Caki2 (cell line): Measurements from ENCODE around the gene FXYD3. TPM values are rescaled to one million over a fixed set of nuclear protein-coding genes. Genes with fewer than 3 reads are reported as not detected.

ENCODE experiments used
- DNase-seq: peaks from one replicate; pipeline ENCODE4 v3.0.0-alpha.2; 2015; ENCODE audit warnings: low read depth
- in situ Hi-C: cut with HindIII; loops from 2 replicates; pipeline ENCODE4 v1.10.0; 2016; ENCODE audit warnings: low sequenced_read_pairs, low pct_unique_long_range_greater_than_20kb, mixed read lengths
- total RNA-seq: library from RNA; depleted of rRNA; stranded (reverse); fragments of >200 nt; shearing (Covaris generic); gene quantifications from 2 replicates; pipeline ENCODE4 v1.2.3, GENCODE V29; 2014; ENCODE audit warnings: low replicate concordance

FXYD3 gene
- total RNA-seq, 1 experiment from 2014 or later: not detected

- DNase-seq: no peak
- in situ Hi-C loops: no loop called here
Measured at GRCh38 chr19:35083691-35084508, 31.7 kb upstream of the FXYD3 start.

- DNase-seq: no peak
- in situ Hi-C loops: no loop called here
Measured at GRCh38 chr19:35084509-35084762, 31.2 kb upstream of the FXYD3 start.

GRCh38 chr19:35085947-35086346 lies 29.7 kb upstream of the FXYD3 start:
- DNase-seq: no peak
- in situ Hi-C loops: no loop called here

GRCh38 chr19:35086455-35086854 lies 29.2 kb upstream of the FXYD3 start:
- DNase-seq: no peak
- in situ Hi-C loops: no loop called here

- in situ Hi-C loops: no loop called here
- DNase-seq: no peak
Measured at GRCh38 chr19:35087393-35087792, 28.2 kb upstream of the FXYD3 start.

GRCh38 chr19:35088131-35088913 lies 27.3 kb upstream of the FXYD3 start:
- DNase-seq: peak; percentile 44
- in situ Hi-C loops: no loop called here

GRCh38 chr19:35089554-35089953 lies 26.1 kb upstream of the FXYD3 start:
- in situ Hi-C loops: no loop called here
- DNase-seq: no peak

GRCh38 chr19:35090160-35090505 lies 25.5 kb upstream of the FXYD3 start:
- DNase-seq: no peak
- in situ Hi-C loops: no loop called here

- in situ Hi-C loops: no loop called here
Measured at GRCh38 chr19:35090506-35091214, 25.0 kb upstream of the FXYD3 start.

GRCh38 chr19:35093430-35093829 lies 22.2 kb upstream of the FXYD3 start:
- in situ Hi-C loops: no loop called here
- no peak for DNase-seq

More at GRCh38 chr19:35090506-35091214, 25.0 kb upstream of the FXYD3 start:
- DNase-seq: no peak

- DNase-seq: no peak
- in situ Hi-C loops: no loop called here
Measured at GRCh38 chr19:35093941-35094647, 21.5 kb upstream of the FXYD3 start.

GRCh38 chr19:35094656-35095055 lies 21.0 kb upstream of the FXYD3 start:
- in situ Hi-C loops: no loop called here
- no peak for DNase-seq

GRCh38 chr19:35095667-35096368 lies 19.8 kb upstream of the FXYD3 start:
- DNase-seq: no peak

GRCh38 chr19:35098413-35099049 lies 17.1 kb upstream of the FXYD3 start:
- DNase-seq: no peak
- in situ Hi-C loops: no loop called here

More at GRCh38 chr19:35095667-35096368, 19.8 kb upstream of the FXYD3 start:
- in situ Hi-C loops: no loop called here

GRCh38 chr19:35099155-35099896 lies 16.3 kb upstream of the FXYD3 start:
- no peak for DNase-seq
- in situ Hi-C loops: no loop called here

GRCh38 chr19:35099897-35100275 lies 15.7 kb upstream of the FXYD3 start:
- no peak for DNase-seq
- in situ Hi-C loops: no loop called here
